GM18867 (cell line): Measurements from ENCODE around the gene KCNH1.
"Not testable (repeated sequence)": the region's sequence is repeated elsewhere in the genome, so short reads cannot be mapped to it uniquely, and the experiment has no call there.

Experiments used
- ATAC-seq: cut with Tn5 transposase; IDR thresholded peaks from one replicate; pipeline ENCODE4 v1.9.1; 2021; ENCODE audit warnings: mild to moderate bottlenecking, moderate library complexity; ENCODE audit not compliant: unreplicated experiment

The KCNH1 gene

DNA sequence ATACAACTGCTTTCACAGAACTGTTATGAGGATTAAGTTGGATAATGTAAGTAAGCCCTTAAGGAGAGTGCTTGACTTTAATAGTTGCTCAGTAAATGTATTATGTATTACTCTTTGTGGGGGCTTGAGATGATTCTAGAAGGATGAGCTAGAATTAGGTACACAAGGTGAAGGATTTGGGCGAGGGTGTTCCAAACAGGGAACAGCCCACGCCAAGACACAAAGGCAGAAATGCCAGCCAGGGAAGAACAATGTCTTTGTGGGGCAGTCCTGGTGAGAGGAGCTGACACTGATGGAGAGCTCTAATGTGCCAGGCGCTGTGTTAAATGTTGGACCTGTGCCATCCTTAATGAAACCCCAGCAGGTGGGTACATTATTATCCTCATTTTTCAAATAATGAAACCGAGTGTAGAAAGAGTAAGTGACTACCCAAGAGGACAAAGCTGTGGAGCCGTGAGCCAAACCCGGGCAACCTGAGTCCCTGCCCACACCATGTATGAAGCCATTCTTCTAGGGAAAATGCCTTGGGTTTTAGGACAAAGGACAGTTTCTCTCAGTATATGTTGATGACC lies 442.8 kb downstream of the KCNH1 start:
- no peak for ATAC-seq

DNA sequence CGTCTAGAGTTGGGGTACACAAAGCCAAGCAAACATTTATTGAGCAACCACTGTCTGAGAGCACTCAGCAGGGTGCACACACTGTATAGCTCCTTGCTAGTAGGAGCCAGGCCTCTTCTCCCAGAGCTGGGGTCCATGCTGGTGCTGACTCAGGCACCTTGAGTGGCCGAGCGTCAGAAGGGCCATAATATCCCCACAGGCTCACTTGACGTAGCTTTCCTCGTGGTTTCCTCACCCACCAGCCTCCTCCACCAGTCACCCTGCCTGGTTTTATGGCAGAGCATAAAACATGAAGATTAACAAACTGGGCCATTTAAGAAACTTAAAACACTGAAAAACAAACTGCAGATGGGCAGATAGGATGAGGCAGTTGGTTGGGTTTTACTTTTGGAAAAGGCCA lies 443.7 kb downstream of the KCNH1 start:
- ATAC-seq = no peak

DNA sequence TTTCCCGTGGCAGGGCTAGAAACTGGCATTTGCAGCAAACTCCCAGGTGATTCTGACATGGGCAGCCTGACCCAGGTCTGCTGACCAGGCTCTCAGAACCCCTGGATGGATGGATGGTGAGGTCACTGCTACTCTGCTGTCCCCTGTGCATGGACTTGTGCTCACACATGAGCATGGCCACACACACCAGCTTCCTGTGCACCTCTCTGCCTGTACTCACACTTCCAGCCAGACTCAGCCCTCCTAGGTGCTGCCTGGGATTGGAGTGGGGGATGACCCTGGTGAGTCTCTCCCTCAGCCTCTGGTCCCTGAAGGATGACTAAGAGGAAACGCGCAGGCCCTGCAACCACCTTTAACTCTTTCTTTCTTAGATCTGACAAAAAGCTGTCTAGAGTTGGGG lies 444.1 kb downstream of the KCNH1 start:
- ATAC-seq = no peak

DNA sequence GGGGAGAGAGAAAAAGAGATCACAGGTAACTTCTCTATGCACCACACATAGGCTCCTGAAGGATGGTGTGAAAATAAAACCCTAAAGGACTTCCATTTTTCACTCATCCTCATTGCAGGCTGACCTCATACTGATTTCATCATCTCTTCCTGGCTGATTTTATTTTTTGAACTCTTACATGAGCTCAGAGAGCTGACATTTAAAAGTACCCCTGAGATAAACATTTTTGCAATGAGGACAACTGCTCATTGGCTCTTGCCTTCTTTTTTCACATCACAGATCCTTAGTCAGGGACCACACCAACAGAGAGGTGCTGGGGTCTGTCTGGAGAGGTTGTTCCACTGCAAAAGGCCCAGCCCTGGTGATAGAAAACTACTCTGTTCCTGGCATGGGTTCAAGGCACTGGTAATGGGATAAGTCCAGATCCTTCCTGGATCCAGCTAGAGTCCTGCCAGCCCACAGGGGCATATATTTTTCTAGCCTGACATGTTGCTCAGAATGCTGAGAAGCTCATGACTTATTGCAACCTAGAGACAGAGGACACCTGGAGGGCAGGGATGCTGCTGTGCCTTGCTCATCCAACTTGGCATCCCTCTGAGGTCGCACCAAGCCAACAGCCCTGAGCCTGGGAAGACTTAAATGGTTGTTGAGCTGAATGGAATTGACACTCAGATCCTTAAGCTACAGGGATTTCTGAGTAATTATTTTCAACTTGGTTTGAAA lies 445.3 kb downstream of the KCNH1 start:
- no peak for ATAC-seq

DNA sequence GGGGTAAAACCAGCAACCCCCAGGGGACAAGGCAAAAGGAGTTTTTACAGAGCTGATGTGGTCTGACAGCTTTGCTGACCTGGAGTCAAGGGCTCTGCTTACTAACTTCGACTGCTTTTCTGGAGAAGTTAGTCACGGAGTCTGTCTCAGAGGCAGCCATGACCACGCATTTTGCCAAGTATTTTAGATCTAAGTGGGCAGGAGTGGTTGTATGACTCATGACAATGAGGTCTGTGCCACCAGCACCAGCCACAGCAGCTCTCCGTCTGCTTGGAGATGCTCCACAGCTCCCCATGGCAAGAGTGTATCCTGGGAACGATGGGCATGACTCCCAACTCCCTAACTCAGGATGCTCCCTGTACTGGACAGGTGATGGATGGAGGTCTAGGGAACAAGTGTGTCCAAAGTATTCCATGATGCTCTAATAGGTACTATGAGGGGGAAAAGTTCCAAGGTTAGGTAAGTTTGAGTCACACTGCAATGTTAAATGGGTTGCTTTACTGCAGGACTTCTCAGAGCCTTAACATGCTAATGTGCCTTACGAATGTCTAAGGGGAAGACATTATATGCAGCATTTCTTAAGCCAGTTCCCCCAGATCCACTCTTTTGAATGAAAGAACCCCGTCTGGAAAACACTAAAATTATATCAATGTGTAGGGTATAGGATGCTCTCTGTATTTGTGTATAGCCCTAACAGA lies 446.2 kb downstream of the KCNH1 start:
- no peak for ATAC-seq

DNA sequence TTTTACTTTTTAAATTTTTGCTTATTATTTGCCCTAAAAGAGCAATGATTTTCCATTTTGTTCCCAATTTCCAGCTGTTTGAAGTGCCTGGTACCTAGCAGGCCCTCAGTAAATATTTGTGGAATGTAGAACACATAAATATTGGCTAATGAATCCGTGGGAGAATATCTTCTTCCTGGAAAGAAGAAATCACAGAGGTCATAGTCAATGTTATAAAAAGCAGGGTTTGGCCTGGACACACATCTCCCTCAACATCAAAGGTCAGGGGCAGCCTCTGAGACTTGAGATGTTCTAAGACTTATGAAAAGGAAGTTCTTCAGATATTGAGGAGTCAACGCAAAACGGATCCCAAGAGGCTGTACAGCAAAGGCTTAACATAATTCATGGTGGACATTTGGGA lies 447.1 kb downstream of the KCNH1 start:
- ATAC-seq = no peak

DNA sequence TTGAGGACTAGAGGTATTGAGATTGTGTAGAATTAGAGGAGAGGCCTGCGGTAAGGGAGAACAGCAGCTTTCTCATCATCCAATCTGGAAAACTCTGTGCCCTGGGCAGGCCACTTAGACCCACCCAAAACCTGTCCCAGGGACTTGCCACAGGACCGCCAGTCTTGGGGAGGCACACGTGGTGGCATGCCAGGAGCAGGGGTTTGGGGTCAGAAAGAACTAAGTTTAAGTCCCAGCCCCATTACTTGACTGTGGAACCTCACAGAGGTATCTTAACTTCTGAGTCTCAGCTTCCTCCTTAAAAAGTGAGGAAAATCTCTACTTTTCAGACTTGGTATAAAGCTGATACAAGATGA lies 448.7 kb downstream of the KCNH1 start:
- peak; percentile 11 for ATAC-seq

DNA sequence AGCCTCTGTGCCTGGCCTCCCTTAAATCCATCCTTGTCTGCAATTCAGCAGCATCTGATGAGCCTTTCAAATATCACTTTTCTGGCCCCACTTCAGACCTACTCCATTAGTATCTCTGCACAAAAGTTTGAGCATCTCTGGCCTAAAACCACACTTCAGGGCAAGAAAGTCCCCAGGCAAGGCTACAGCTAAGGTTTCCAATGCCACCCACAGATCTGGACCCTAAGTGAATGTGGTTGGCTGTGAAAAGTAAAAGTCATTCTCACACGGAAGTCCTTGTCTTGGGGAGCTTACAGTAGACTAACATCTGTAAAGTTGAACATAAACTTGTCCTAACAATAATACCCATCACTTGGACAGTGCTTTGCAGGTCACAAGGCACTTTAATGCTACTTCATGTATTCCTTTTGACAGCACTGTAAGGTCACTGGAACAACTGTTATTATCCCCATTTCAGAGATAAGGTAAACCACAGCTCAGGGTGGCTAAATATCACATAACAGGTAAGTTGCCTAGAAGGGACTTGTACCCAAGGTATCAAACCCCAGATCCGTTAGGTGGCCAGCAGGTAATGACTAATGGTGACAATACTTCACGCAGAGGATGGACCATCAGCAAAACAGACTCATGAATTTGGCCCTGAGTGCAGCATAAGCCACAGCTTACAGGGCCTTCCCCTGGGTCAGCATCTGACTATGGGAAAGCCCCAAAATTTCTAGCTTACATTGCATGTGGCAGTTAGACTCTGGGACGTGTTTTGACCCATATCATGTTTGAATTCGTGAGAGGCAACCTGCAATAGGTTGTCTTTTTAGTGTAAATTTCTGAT lies 449.3 kb downstream of the KCNH1 start:
- ATAC-seq = peak; percentile 83

DNA sequence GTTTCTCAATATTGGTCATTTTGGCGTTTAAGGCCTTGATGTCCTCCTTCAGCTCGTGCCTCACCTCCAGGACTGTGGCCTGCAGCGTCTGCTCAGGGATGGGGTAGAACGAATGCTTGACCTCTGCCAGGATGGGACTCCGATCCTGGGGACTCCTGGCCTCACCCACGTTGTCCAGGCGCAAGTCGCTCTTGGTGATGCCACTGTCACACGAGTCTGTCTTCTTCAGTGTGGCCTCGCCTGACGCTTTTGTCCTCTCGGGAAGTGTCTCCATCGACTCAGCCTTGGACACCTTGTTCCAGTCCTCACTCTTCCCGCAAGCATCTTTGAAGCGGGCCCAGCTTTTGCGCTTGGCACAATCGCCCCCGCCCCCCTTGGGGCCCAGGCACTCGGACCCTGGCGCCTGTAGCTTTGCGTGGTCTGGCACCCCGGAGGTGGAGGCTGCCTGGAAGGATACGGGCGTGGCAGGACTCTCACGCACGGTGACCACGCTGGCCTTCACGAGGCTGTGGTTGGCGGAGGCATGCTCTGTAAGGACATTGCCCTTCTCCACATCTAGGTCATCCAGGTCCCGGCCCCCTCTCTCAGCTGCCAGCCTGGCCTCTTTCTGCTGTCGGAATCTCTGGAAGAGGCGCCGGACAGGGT lies 450.4 kb downstream of the KCNH1 start:
- ATAC-seq = no peak

DNA sequence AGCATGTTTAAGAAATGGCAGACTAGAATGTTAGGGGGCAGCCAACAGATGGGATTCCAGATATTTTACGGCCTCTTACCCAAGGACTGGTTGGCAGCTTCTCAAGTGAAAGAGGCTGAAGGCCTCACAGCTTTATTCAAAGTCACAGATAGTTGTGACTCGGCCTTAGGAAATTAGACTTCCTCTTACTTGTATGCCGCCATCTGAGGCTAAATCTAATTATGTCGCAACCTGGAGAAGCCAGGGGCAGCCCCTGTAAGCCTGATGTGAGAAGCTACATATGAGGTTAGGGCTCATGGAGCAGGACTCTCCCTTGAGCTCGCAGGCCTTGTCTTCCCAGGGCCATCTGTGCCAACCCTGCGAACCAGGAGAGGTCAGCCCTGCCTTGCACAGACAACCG lies 452.8 kb downstream of the KCNH1 start:
- no peak for ATAC-seq

DNA sequence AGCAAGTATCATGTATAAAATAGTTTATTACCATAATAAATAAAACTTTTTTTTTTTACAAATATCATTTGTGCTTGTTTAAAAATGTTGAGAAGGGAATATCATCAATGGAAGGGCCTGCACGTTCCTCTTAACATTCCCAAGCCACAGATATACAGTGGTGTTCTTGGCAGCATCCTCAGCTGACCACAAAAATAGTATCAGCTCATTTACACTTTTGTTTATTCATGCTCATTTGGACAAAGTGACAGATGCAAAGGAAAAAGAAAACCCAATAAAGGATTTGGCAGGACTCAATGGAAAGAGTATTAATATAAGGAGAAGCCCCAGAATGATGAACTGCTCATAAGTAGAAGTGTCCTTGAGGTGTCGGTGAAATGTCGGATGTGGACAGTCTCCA lies 455.6 kb downstream of the KCNH1 start:
- ATAC-seq = no peak

DNA sequence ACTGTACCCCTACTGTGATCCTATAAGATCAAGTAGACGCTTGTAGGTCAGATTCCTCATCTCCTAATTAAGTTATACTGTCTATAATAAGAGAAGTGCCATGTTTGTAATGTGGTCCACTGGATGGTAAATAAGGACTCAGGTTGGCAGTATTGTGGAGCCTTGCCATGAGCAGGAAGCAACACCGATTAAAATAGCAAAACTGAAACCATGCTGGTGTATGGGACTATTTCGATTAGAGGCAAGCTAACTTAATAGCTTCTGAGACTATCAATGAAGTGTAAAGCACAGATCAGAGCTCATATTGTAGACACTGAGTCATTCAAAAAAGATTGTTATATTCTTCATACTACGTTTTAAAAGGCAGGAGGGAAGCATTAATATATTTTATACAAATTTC lies 456.4 kb downstream of the KCNH1 start:
- peak; percentile 93 for ATAC-seq

DNA sequence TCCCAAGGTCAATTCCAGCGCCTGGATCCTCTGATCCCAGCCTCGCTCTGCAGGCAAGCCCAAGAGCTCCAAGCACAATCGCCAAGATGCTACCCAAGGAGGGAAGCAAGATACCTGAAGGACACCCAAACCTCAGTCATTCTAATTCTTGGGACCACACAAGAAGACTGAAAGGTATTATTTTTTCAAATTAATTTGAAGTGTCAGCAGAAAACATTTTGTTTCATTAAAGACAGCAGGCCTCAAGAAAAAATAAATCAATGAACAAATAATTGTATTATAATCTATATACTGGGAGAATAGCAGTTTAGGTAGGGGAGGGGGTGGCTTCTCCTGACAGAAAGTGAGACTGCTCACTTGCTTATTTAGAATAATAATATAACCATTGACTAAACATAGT lies 457.4 kb downstream of the KCNH1 start:
- no peak for ATAC-seq

DNA sequence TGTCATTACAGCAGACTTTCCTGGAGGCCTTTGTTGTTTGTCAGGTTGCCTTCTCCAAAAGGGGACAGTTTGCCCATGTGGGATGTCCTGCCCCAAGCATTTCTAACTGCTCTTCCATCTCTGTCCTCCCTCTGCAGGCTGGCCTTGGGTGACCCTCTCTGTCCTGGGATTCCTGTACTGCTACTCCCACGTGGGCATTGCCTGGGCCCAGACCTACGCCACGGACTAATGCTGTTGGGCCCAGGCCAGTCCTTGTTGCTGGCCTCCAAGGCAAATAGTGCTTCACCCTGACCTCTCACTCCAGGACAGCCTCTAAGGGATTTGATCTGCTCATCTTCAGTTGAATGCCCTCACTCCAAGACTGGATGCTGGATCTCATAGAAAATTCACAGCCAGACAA lies 459.8 kb downstream of the KCNH1 start:
- no peak for ATAC-seq

DNA sequence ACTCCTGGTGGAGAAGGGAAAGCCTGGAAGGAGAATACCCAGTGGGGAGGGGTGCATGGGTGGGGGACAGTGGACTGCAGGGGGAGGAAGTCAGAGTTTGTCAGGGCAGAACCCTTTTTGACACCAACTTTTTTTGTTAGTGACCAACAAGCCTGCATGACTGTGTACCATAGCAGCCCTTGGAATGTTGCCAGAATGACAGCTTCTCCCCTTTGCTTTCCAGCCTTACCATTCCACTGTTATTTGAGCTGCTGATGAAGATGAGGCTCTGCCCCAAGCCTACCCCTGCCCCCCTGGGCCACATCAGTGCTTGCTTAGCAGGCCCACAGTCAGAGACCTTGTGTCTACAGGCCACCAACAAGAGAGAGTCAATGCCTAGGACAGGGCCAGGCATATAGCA lies 464.0 kb downstream of the KCNH1 start:
- no peak for ATAC-seq

DNA sequence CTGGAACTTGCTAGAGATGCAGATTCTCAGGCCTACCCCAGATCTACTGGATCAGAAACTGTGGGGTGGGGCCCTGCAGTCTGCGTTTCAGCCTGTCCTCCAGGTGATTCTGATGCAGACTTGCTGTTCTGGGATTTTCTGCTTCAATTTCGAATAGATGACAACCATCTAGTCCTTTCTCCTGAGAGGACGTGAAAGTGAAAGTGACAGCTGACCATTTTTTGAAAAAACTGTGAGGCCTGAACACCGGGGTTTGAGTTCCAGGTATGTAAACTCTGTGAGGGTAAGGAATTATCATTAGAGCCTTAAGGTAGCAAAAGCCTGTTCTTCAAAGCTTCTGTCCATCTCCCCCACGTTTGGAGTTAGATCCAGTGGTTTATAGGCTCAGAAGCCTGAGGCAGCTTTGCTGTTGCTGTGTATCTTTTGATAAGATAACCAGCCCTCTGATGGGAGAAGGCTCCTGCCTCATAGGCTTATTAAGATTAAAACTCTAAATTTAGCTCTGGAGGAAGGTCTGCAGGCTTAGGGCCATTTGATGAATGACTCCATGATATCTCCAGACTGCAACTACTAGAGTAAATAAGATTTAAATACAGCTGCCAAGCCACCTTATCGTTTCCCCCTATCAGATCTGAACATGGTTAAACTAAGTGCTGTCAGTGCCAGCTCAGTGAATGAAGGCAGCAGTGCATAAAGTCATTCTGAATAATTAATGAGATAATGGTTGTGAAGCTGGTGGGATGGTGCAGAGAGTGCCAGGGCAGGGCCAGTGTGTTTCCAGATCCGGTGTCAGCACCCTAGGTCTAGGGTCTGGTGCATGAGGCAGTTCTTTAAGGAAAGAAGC lies 470.0 kb downstream of the KCNH1 start:
- ATAC-seq = no peak

DNA sequence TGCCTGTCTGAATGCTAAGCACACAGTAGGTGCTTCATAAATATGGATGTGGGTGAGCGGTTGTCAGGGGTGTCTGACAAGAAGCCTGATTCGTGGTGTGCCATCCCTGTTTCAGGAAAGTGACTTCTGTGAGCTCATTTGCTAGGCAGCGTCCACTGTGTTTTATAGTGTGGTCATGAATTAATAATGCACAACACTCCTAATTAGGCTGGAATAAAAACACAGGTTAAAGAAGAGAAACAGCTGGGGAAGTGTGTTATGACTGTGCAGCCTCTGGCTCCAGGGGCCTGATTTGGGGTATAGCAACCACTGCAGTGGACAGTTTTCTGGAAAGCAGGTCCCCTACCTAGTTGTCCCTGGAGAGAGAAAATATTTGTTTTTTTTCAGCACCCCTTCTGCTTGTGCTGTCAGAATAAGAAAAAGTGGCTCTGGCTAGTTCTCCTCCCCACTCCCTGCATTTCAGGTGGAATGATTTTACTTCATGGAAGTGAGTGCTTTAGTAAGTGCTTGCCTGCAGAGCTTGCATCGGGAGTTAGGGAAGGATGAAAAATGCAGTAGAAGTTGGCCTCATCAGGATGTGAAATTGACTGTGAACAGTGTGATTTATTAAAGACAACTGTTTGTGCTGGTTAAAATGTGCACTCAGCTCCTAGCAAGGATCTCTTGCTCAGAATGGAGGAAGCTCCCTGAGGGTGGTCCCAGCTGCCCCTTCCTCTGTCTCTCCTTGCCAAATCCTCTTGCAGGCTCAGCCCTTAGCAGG lies 471.5 kb downstream of the KCNH1 start:
- no peak for ATAC-seq

DNA sequence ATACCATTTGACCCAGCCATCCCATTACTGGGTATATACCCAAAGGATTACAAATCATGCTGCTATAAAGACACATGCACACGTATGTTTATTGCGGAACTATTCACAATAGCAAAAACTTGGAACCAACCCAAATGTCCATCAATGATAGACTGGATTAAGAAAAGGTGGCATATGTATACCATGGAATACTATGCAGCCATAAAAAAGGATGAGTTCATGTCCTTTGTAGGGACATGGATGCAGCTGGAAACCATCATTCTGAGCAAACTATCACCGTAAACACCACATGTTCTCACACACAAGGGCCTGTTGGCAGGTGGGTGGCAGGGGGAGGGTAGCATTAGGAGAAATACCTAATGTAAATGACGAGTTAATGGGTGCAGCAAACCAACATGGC lies 472.4 kb downstream of the KCNH1 start:
- not testable (repeated sequence) for ATAC-seq

DNA sequence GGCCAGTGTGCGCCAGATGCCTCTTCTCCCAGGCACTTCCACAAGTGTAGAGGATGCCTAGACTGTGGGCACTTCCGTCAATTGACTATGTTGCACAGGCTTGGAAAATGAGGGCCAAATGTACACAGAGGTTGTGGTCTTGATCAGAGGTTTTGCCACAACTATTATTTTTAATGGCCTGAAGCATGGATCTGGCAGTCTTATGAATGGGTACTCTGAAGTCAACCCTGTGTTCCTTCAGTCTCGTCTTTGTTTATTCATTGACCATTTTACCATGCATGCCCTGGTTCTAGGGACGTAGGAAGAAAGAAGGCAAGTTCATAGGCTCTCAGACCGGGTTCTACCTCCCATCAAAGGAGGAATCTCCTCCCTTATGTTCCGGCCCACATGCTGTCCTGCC lies 476.1 kb downstream of the KCNH1 start:
- no peak for ATAC-seq

DNA sequence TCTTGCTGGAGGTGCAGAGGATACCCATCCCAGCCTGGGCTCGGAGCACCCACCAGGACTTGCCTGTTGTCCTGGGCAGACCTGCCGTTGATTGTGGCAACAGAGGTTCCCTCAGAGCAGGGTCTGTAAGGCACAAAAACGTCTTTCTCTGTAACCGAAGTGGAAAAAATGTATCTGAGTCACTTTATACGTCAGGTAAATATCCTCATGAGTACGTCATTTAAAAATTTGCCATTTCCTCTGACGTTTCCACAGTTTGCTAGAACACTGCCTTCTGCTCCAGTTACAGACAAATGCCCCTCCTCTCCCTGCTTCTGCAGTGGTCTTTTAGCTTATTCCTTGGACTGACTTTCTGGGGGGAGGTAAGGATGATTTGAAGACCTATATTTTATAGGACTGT lies 478.4 kb downstream of the KCNH1 start:
- no peak for ATAC-seq
